Keratinocyte (primary cell): Measurements from ENCODE around the gene NDUFB6.

ENCODE experiments used
- CTCF ChIP-seq, 3 experiments: IDR thresholded peaks in 1 of 3; conservative IDR thresholded peaks in 1 of 3; optimal IDR thresholded peaks in 1 of 3; 2 replicates in 2 of 3; 3 replicates in 1 of 3; pipeline versions ENCODE3 to v1.5.1; 2011; ENCODE audit warnings: low read length in 3 of 3, mild to moderate bottlenecking in 3 of 3, moderate library complexity in 2 of 3, control low read depth in 1 of 3, inconsistent platforms in 1 of 3; ENCODE audit not compliant: insufficient read depth in 2 of 3; ENCODE audit errors: extremely low read depth in 1 of 3
- EZH2 ChIP-seq: IDR thresholded peaks from one replicate; pipeline ENCODE4 v1.6.1; 2012; ENCODE audit warnings: inconsistent platforms, mild to moderate bottlenecking, low read length, moderate library complexity

GRCh38 chr9:32543047-32543446 is 29.9 kb downstream of the NDUFB6 start:
- no peak for TF ChIP-seq CTCF (optimal IDR thresholded peaks at IDR 0.05 in 1 of 3, IDR thresholded peaks at IDR 0.05 in 1 of 3, conservative IDR thresholded peaks at IDR 0.05 in 1 of 3; ENCODE audit: extremely low read depth in 1 of 3, insufficient read depth in 2 of 3, low read length in 3 of 3)
- no peak for TF ChIP-seq EZH2
